ENCODE measurements around the gene CDKAL1.

Gene CDKAL1

GRCh38 chr6:20833881-20834515 is 299.7 kb downstream of the CDKAL1 start:
- no peak for TF ChIP-seq CTCF (IDR thresholded peaks at IDR 0.05; ENCODE audit: borderline replicate concordance, insufficient read depth, low read depth, low read length)
- H3K4me3 ChIP-seq (ENCODE audit: low read depth, low read length) = no peak overlapping the region

- TF ChIP-seq CTCF (IDR thresholded peaks at IDR 0.05; ENCODE audit: borderline replicate concordance, insufficient read depth, low read depth, low read length) = no peak
- H3K4me3 ChIP-seq (ENCODE audit: low read depth, low read length) = no peak overlapping the region
These were observed 301.2 kb downstream of the CDKAL1 start for GRCh38 chr6:20835315-20836010.

- H3K4me3 ChIP-seq (ENCODE audit: low read depth, low read length) = no peak overlapping the region
- no peak for TF ChIP-seq CTCF (IDR thresholded peaks at IDR 0.05; ENCODE audit: borderline replicate concordance, insufficient read depth, low read depth, low read length)
These were observed 302.9 kb downstream of the CDKAL1 start for GRCh38 chr6:20837189-20837588.

- TF ChIP-seq CTCF (IDR thresholded peaks at IDR 0.05; ENCODE audit: borderline replicate concordance, insufficient read depth, low read depth, low read length) = no peak
- H3K4me3 ChIP-seq (ENCODE audit: low read depth, low read length) = no peak overlapping the region
These were observed 303.9 kb downstream of the CDKAL1 start for GRCh38 chr6:20838113-20838512.

- no peak for TF ChIP-seq CTCF (IDR thresholded peaks at IDR 0.05; ENCODE audit: borderline replicate concordance, insufficient read depth, low read depth, low read length)
- H3K4me3 ChIP-seq (ENCODE audit: low read depth, low read length) = no peak overlapping the region
These were observed 305.4 kb downstream of the CDKAL1 start for GRCh38 chr6:20839630-20840029.

- no peak overlapping the region for H3K4me3 ChIP-seq (ENCODE audit: low read depth, low read length)
These were observed 306.4 kb downstream of the CDKAL1 start for GRCh38 chr6:20840675-20841074.

More at GRCh38 chr6:20840675-20841074, 306.4 kb downstream of the CDKAL1 start:
- TF ChIP-seq CTCF (IDR thresholded peaks at IDR 0.05; ENCODE audit: borderline replicate concordance, insufficient read depth, low read depth, low read length) = no peak
